Fibroblast of pulmonary artery (primary cell): ENCODE measurements around the gene ATF2.
A peak's percentile ranks its signal among the peaks of the same experiment; 100 is the strongest.

ENCODE experiments used
- DNase-seq: peaks from one replicate; pipeline ENCODE4 v3.0.0-alpha.2; 2010; ENCODE audit warnings: low read depth
- H3K4me3 ChIP-seq: replicated peaks from 2 replicates; pipeline ENCODE4 v1.5.1; 2011; ENCODE audit warnings: low read depth, mild to moderate bottlenecking, control low read depth, low read length, moderate library complexity
- CTCF ChIP-seq: IDR thresholded peaks from 2 replicates; pipeline ENCODE4 v1.5.1; 2011; ENCODE audit warnings: mild to moderate bottlenecking, control low read depth, low read length, inconsistent platforms; ENCODE audit errors: missing control alignments

Gene ATF2

GRCh38 chr2:175175896-175176295 is 7.9 kb upstream of the ATF2 start:
- peak; percentile 44 for DNase-seq
- no peak overlapping the region for H3K4me3 ChIP-seq
- no peak for TF ChIP-seq CTCF

GRCh38 chr2:175175320-175175719 is 7.3 kb upstream of the ATF2 start:
- H3K4me3 ChIP-seq, result no peak overlapping the region
- no peak for DNase-seq
- no peak for TF ChIP-seq CTCF

- no peak overlapping the region for H3K4me3 ChIP-seq
- TF ChIP-seq CTCF, result no peak
- no peak for DNase-seq
Measured at GRCh38 chr2:175170659-175171304, 2.8 kb upstream of the ATF2 start.

GRCh38 chr2:175169191-175169590 is 1.2 kb upstream of the ATF2 start:
- DNase-seq, result no peak
- peak overlapping the region; percentile 100 for H3K4me3 ChIP-seq
- TF ChIP-seq CTCF, result no peak

- DNase-seq, result no peak
- peak overlapping the region; percentile 100 for H3K4me3 ChIP-seq
- TF ChIP-seq CTCF, result no peak
Measured at GRCh38 chr2:175168564-175168945, 552 bp upstream of the ATF2 start.

GRCh38 chr2:175167076-175167791 is 769 bp downstream of the ATF2 start:
- peak overlapping the region; percentile 100 for H3K4me3 ChIP-seq
- peak; percentile 52 for DNase-seq
- no peak for TF ChIP-seq CTCF
